NCI-H345 treated with DMSO at 0.1 percent for 48 hours (cell line): ENCODE measurements around the gene APOA1.

ENCODE experiments used
- DNase-seq: peaks from one replicate; lab custom pipeline; 2025; ENCODE audit not compliant: unreplicated experiment; lab: John Stamatoyannopoulos, UW

APOA1 gene

GRCh38 chr11:116837231-116838091 is at the start of gene APOA1:
Gene APOA1 (minus strand): TSS chr11:116837622. CDS start chr11:116837387, 235 bp downstream.
- no peak for DNase-seq

- DNase-seq, result no peak
Measured at GRCh38 chr11:116885951-116886655, 48.7 kb upstream of the APOA1 start.

GRCh38 chr11:116882386-116882785 is 45.0 kb upstream of the APOA1 start:
- no peak for DNase-seq

GRCh38 chr11:116881143-116881542 is 43.7 kb upstream of the APOA1 start:
- no peak for DNase-seq

GRCh38 chr11:116879800-116880625 is 42.6 kb upstream of the APOA1 start:
- DNase-seq, result peak; percentile 30

- no peak for DNase-seq
Measured at GRCh38 chr11:116876656-116877055, 39.2 kb upstream of the APOA1 start.

- DNase-seq, result no peak
Measured at GRCh38 chr11:116875194-116875593, 37.8 kb upstream of the APOA1 start.

GRCh38 chr11:116874251-116874650 is 36.8 kb upstream of the APOA1 start:
- no peak for DNase-seq

GRCh38 chr11:116873381-116873780 is 36.0 kb upstream of the APOA1 start:
- DNase-seq, result no peak

GRCh38 chr11:116871248-116871647 is 33.8 kb upstream of the APOA1 start:
- no peak for DNase-seq

GRCh38 chr11:116870054-116870453 is 32.6 kb upstream of the APOA1 start:
- no peak for DNase-seq

- no peak for DNase-seq
Measured at GRCh38 chr11:116869610-116870009, 32.2 kb upstream of the APOA1 start.

GRCh38 chr11:116868066-116868465 is 30.6 kb upstream of the APOA1 start:
- DNase-seq, result no peak

- no peak for DNase-seq
Measured at GRCh38 chr11:116867619-116868018, 30.2 kb upstream of the APOA1 start.

GRCh38 chr11:116866804-116867455 is 29.5 kb upstream of the APOA1 start:
- DNase-seq, result no peak

- DNase-seq, result no peak
Measured at GRCh38 chr11:116865696-116866095, 28.3 kb upstream of the APOA1 start.

GRCh38 chr11:116864531-116864930 is 27.1 kb upstream of the APOA1 start:
- DNase-seq, result no peak

- no peak for DNase-seq
Measured at GRCh38 chr11:116862951-116863350, 25.5 kb upstream of the APOA1 start.

GRCh38 chr11:116862185-116862584 is 24.8 kb upstream of the APOA1 start:
- DNase-seq, result no peak

GRCh38 chr11:116861539-116861938 is 24.1 kb upstream of the APOA1 start:
- DNase-seq, result no peak

- no peak for DNase-seq
Measured at GRCh38 chr11:116860303-116860702, 22.9 kb upstream of the APOA1 start.
